ENCODE data around the gene DDA1. TPM values are rescaled to one million over a fixed set of nuclear protein-coding genes. Genes with fewer than 3 reads are reported as not detected.

DDA1 gene
- polyA plus RNA-seq, 5 donors = 27.5 to 40.6 (median 30.2) TPM

Other genes starting within 250 kb of the DDA1 start
- 10 to 100 TPM; 11.1 to 16.7 (median 13.4) TPM for gene HAUS8, start 234.1 kb upstream of the DDA1 start, polyA plus RNA-seq (ENCODE audit: insufficient read depth in 1 of 5, insufficient read length in 5 of 5, low replicate concordance in 1 of 5)
- 10 to 100 TPM; 43.6 to 64.8 (median 55.6) TPM for gene MYO9B, start 233.8 kb upstream of the DDA1 start, polyA plus RNA-seq (ENCODE audit: insufficient read depth in 1 of 5, insufficient read length in 5 of 5, low replicate concordance in 1 of 5)
- 10 to 100 TPM; 28.0 to 44.7 (median 33.5) TPM for gene USE1, start 94.2 kb upstream of the DDA1 start, polyA plus RNA-seq (ENCODE audit: insufficient read depth in 1 of 5, insufficient read length in 5 of 5, low replicate concordance in 1 of 5)
- gene OCEL1, start 83.3 kb upstream of the DDA1 start, polyA plus RNA-seq (ENCODE audit: insufficient read depth in 1 of 5, insufficient read length in 5 of 5, low replicate concordance in 1 of 5) = 10 to 100 TPM; 10.7 to 22.8 (median 12.0) TPM
- gene NR2F6, start 63.6 kb upstream of the DDA1 start, polyA plus RNA-seq (ENCODE audit: insufficient read depth in 1 of 5, insufficient read length in 5 of 5, low replicate concordance in 1 of 5) = 10 to 100 TPM; 19.8 to 46.6 (median 24.9) TPM
- 10 to 100 TPM in 3 of 5 donors, 1 to 10 TPM in 2; 9.2 to 12.0 (median 10.3) TPM for gene USHBP1, start 44.8 kb upstream of the DDA1 start, polyA plus RNA-seq (ENCODE audit: insufficient read depth in 1 of 5, insufficient read length in 5 of 5, low replicate concordance in 1 of 5)
- gene BABAM1, start 42.1 kb upstream of the DDA1 start, polyA plus RNA-seq (ENCODE audit: insufficient read depth in 1 of 5, insufficient read length in 5 of 5, low replicate concordance in 1 of 5) = 100 to 1,000 TPM; 103 to 116 (median 106) TPM
- gene ANKLE1, start 27.7 kb upstream of the DDA1 start, polyA plus RNA-seq (ENCODE audit: insufficient read depth in 1 of 5, insufficient read length in 5 of 5, low replicate concordance in 1 of 5) = 1 to 10 TPM; 1.3 to 2.2 (median 1.8) TPM
- 10 to 100 TPM in 3 of 5 donors, 1 to 10 TPM in 2; 5.9 to 15.2 (median 10.4) TPM for gene ABHD8, start 6.1 kb upstream of the DDA1 start, polyA plus RNA-seq (ENCODE audit: insufficient read depth in 1 of 5, insufficient read length in 5 of 5, low replicate concordance in 1 of 5)
- gene MRPL34, start 3.7 kb upstream of the DDA1 start, polyA plus RNA-seq (ENCODE audit: insufficient read depth in 1 of 5, insufficient read length in 5 of 5, low replicate concordance in 1 of 5) = 10 to 100 TPM; 31.0 to 52.5 (median 36.6) TPM
- gene ANO8, start 25.3 kb downstream of the DDA1 start, polyA plus RNA-seq (ENCODE audit: insufficient read depth in 1 of 5, insufficient read length in 5 of 5, low replicate concordance in 1 of 5) = 10 to 100 TPM in 3 of 5 donors, 1 to 10 TPM in 2; 8.1 to 13.0 (median 11.9) TPM
- gene GTPBP3, start 28.0 kb downstream of the DDA1 start, polyA plus RNA-seq (ENCODE audit: insufficient read depth in 1 of 5, insufficient read length in 5 of 5, low replicate concordance in 1 of 5) = 10 to 100 TPM; 18.1 to 29.1 (median 23.0) TPM
- 10 to 100 TPM; 10.1 to 24.4 (median 19.6) TPM for gene PLVAP, start 67.8 kb downstream of the DDA1 start, polyA plus RNA-seq (ENCODE audit: insufficient read depth in 1 of 5, insufficient read length in 5 of 5, low replicate concordance in 1 of 5)
- under 1 TPM in 4 of 5 donors, not detected in 1; 0.13 to 0.27 (median 0.21) TPM for gene CCDC194, start 84.6 kb downstream of the DDA1 start, polyA plus RNA-seq (ENCODE audit: insufficient read depth in 1 of 5, insufficient read length in 5 of 5, low replicate concordance in 1 of 5)
- gene BST2, start 96.1 kb downstream of the DDA1 start, polyA plus RNA-seq (ENCODE audit: insufficient read depth in 1 of 5, insufficient read length in 5 of 5, low replicate concordance in 1 of 5) = 10 to 100 TPM; 15.2 to 21.7 (median 17.8) TPM
- gene MVB12A, start 110.5 kb downstream of the DDA1 start, polyA plus RNA-seq (ENCODE audit: insufficient read depth in 1 of 5, insufficient read length in 5 of 5, low replicate concordance in 1 of 5) = 10 to 100 TPM; 38.1 to 73.5 (median 48.8) TPM
- 1 to 10 TPM; 1.2 to 2.7 (median 1.7) TPM for gene TMEM221, start 139.1 kb downstream of the DDA1 start, polyA plus RNA-seq (ENCODE audit: insufficient read depth in 1 of 5, insufficient read length in 5 of 5, low replicate concordance in 1 of 5)
- gene NXNL1, start 151.4 kb downstream of the DDA1 start, polyA plus RNA-seq (ENCODE audit: insufficient read depth in 1 of 5, insufficient read length in 5 of 5, low replicate concordance in 1 of 5) = under 1 TPM in 2 of 5 donors, not detected in 3; 0.11 to 0.26 TPM
- 10 to 100 TPM; 17.0 to 28.4 (median 25.1) TPM for gene SLC27A1, start 161.0 kb downstream of the DDA1 start, polyA plus RNA-seq (ENCODE audit: insufficient read depth in 1 of 5, insufficient read length in 5 of 5, low replicate concordance in 1 of 5)
- gene PGLS, start 202.1 kb downstream of the DDA1 start, polyA plus RNA-seq (ENCODE audit: insufficient read depth in 1 of 5, insufficient read length in 5 of 5, low replicate concordance in 1 of 5) = 100 to 1,000 TPM in 1 of 5 donors, 10 to 100 TPM in 4; 55.1 to 105 (median 65.2) TPM
- gene COLGALT1, start 246.1 kb downstream of the DDA1 start, polyA plus RNA-seq (ENCODE audit: insufficient read depth in 1 of 5, insufficient read length in 5 of 5, low replicate concordance in 1 of 5) = 10 to 100 TPM; 51.9 to 71.3 (median 63.0) TPM

Measured in right lung (tissue), 5 donors.